ENCODE measurements around the gene CAMK2N1. TPM values are rescaled to one million over a fixed set of nuclear protein-coding genes. Genes with fewer than 3 reads are reported as not detected.

The CAMK2N1 gene
- total and polyA plus RNA-seq, 10 of the 15 experiments (the other 5 are each of a cell fraction or from before 2014, with no cell fraction given): 0.23 TPM; not detected in 9

- CTCF ChIA-PET: interaction anchor here (1.8 kb wide), 1 partner anchor 13 kb away, joined by 7 read pairs; no protein-coding TSS in a partner anchor
These were observed 7.9 kb downstream of the CAMK2N1 start for GRCh38 chr1:20478057-20478635.

More at GRCh38 chr1:20478057-20478635, 7.9 kb downstream of the CAMK2N1 start:
- Histone ChIP-seq H3K36me3 (ENCODE audit: control insufficient read depth in 2 of 2, insufficient read depth in 2 of 2, low read length in 1 of 2) (no peaks in the 10 kb centered on the region), H3K27me3 (replicated peaks in 1 of 2; ENCODE audit: control insufficient read depth in 2 of 2, insufficient read depth in 2 of 2, low read length in 1 of 2) (peaks cover 5 to 10% of the 10 kb centered on the region in 2 experiments), H3K9me3 (replicated peaks; ENCODE audit: control insufficient read depth, insufficient read depth, low read length) (no peaks in the 10 kb centered on the region), H3K4me3 (no peak overlapping the region), H2AFZ (ENCODE audit: control insufficient read depth, low read depth, low read length) (no peak overlapping the region), H3K9ac (ENCODE audit: control insufficient read depth, insufficient read depth, low read length) (no peak overlapping the region), H3K4me1 (ENCODE audit: control insufficient read depth, insufficient read depth, low read length) (no peaks in the 10 kb centered on the region), H3K79me2 (ENCODE audit: control insufficient read depth, insufficient read depth, low read length) (no peaks in the 10 kb centered on the region), H3K4me2 (ENCODE audit: control insufficient read depth, insufficient read depth) (no peak overlapping the region), H3K27ac (ENCODE audit: control insufficient read depth, insufficient read depth) (no peak overlapping the region), H4K20me1 (ENCODE audit: control insufficient read depth, insufficient read depth) (no peaks in the 10 kb centered on the region)
- ChIA-PET RAD21 (ENCODE audit: unreplicated experiment) (no interaction called here), SMC1A (ENCODE audit: uncharacterized antibody, unreplicated experiment) (no interaction called here), POLR2A (no interaction called here)
- ATAC-seq (no peak), FAIRE-seq (no peak), DNase-seq (ENCODE audit: low read depth, low spot score) (no peak)
- intact Hi-C loops (cut with micrococcal nuclease; ENCODE audit: unreplicated experiment) (no loop called here), in situ Hi-C loops (cut with MboI) (no loop called here)
- 25% methylated on average over 5 of the region's 5 CpGs for WGBS (ENCODE audit: insufficient coverage, insufficient replicate concordance, low lambda C conversion rate, missing lambda C conversion rate)
- no TSS peak for BruUV-seq (replicated peaks)
- TF ChIP-seq MTA3 (IDR thresholded peaks at IDR 0.05; ENCODE audit: borderline replicate concordance, low read length) (no peak), ZNF207 (IDR thresholded peaks at IDR 0.05; ENCODE audit: borderline replicate concordance) (no peak), FOXK2 (IDR thresholded peaks at IDR 0.05) (no peak), ZBED1 (IDR thresholded peaks at IDR 0.05; ENCODE audit: borderline replicate concordance) (no peak), PML (IDR thresholded peaks at IDR 0.05; ENCODE audit: low read length) (no peak), PAX5 (IDR thresholded peaks at IDR 0.05; ENCODE audit: borderline replicate concordance, low read depth, low read length) (no peak), JUNB (IDR thresholded peaks at IDR 0.05) (no peak), WRNIP1 (IDR thresholded peaks at IDR 0.05; ENCODE audit: borderline replicate concordance, low read depth, low read length) (no peak), NR2F1 (conservative IDR thresholded peaks at IDR 0.05) (no peak), SMC3 (IDR thresholded peaks at IDR 0.05; ENCODE audit: borderline replicate concordance, low read length) (no peak), CBX3 (IDR thresholded peaks at IDR 0.05; ENCODE audit: borderline replicate concordance, low read depth) (no peak), MTA2 (IDR thresholded peaks at IDR 0.05; ENCODE audit: low read depth) (no peak), SUPT20H (IDR thresholded peaks at IDR 0.05; ENCODE audit: borderline replicate concordance, control insufficient read depth, low read depth, low read length) (no peak), NR2C2 (IDR thresholded peaks at IDR 0.05; ENCODE audit: borderline replicate concordance, control insufficient read depth, insufficient read length, low read depth) (no peak), E2F4 (IDR thresholded peaks at IDR 0.05; ENCODE audit: low read depth, low read length) (no peak), POLR2A (IDR thresholded peaks at IDR 0.05; ENCODE audit: low read depth, low read length) (no peak)
- TF ChIP-seq, protein P1, sequence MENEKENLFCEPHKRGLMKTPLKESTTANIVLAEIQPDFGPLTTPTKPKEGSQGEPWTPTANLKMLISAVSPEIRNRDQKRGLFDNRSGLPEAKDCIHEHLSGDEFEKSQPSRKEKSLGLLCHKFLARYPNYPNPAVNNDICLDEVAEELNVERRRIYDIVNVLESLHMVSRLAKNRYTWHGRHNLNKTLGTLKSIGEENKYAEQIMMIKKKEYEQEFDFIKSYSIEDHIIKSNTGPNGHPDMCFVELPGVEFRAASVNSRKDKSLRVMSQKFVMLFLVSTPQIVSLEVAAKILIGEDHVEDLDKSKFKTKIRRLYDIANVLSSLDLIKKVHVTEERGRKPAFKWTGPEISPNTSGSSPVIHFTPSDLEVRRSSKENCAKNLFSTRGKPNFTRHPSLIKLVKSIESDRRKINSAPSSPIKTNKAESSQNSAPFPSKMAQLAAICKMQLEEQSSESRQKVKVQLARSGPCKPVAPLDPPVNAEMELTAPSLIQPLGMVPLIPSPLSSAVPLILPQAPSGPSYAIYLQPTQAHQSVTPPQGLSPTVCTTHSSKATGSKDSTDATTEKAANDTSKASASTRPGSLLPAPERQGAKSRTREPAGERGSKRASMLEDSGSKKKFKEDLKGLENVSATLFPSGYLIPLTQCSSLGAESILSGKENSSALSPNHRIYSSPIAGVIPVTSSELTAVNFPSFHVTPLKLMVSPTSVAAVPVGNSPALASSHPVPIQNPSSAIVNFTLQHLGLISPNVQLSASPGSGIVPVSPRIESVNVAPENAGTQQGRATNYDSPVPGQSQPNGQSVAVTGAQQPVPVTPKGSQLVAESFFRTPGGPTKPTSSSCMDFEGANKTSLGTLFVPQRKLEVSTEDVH (IDR thresholded peaks at IDR 0.05; ENCODE audit: low read depth, partially characterized antibody): no peak
